CD4-positive, alpha-beta memory T cell (primary cell): ENCODE data around the gene POLA2. TPM values are rescaled to one million over a fixed set of nuclear protein-coding genes. Genes with fewer than 3 reads are reported as not detected.
A peak's percentile ranks its signal among the peaks of the same experiment; 100 is the strongest.

Experiments
- CTCF ChIA-PET: fragments of 350-600 bp; sonication (Branson Sonifier 250); formaldehyde crosslinking; loops from one replicate; lab custom pipeline; 2021; ENCODE audit warnings: inconsistent platforms; ENCODE audit not compliant: partially characterized antibody; lab: Charles Lee
- POLR2A ChIA-PET: fragments of 350-600 bp; sonication (Branson Sonifier 250); formaldehyde crosslinking; loops from one replicate; lab custom pipeline; 2021; ENCODE audit not compliant: partially characterized antibody; lab: Charles Lee
- DNase-seq, 5 donors: peaks; one replicate each; pipeline versions ENCODE4 v3.0.0 to v3.0.0-alpha.2; 2020 to 2022; ENCODE audit warnings: mixed read lengths in 1 of 5
- H3K27ac ChIP-seq: one replicate; pipeline ENCODE4 v1.7.0; 2013; ENCODE audit warnings: low read depth, low read length
- H3K27me3 ChIP-seq: 2 replicates; pipeline ENCODE4 v1.7.0; 2013; ENCODE audit warnings: mild to moderate bottlenecking, low read length, moderate library complexity; ENCODE audit not compliant: insufficient read depth
- H3K36me3 ChIP-seq: 2 replicates; pipeline ENCODE4 v1.7.0; 2013; ENCODE audit warnings: mild to moderate bottlenecking, low read length, moderate library complexity; ENCODE audit not compliant: insufficient read depth
- H3K4me1 ChIP-seq: 2 replicates; pipeline ENCODE4 v1.7.0; 2013; ENCODE audit warnings: mild to moderate bottlenecking, low read length, moderate library complexity; ENCODE audit not compliant: insufficient read depth
- H3K4me3 ChIP-seq, 2 donors: one replicate each; pipeline ENCODE4 v1.7.0; 2013; ENCODE audit warnings: low read length in 2 of 2, mild to moderate bottlenecking in 1 of 2
- H3K9me3 ChIP-seq, 2 donors: one replicate each; pipeline ENCODE4 v1.7.0; 2013; ENCODE audit warnings: low read length in 2 of 2, control low read depth in 1 of 2; ENCODE audit not compliant: control insufficient read depth in 1 of 2
- H3K27ac Mint-ChIP-seq, 7 donors: one replicate each; pipeline ENCODE4 v1.8.0; 2020 to 2021; ENCODE audit warnings: mixed read lengths in 7 of 7, mild to moderate bottlenecking in 6 of 7, inconsistent platforms in 3 of 7, moderate library complexity in 3 of 7
- H3K27me3 Mint-ChIP-seq, 2 donors: one replicate each; pipeline ENCODE4 v1.8.0; 2020 to 2021; ENCODE audit warnings: mixed read lengths in 2 of 2
- H3K36me3 Mint-ChIP-seq, 2 donors: one replicate each; pipeline ENCODE4 v1.8.0; 2020 to 2021; ENCODE audit warnings: mixed read lengths in 2 of 2, inconsistent platforms in 1 of 2, mild to moderate bottlenecking in 1 of 2
- H3K4me1 Mint-ChIP-seq, 4 donors: one replicate each; pipeline ENCODE4 v1.8.0; 2020 to 2021; ENCODE audit warnings: mixed read lengths in 4 of 4, mild to moderate bottlenecking in 1 of 4
- H3K4me3 Mint-ChIP-seq, 8 donors: one replicate each; pipeline ENCODE4 v1.8.0; 2020 to 2021; ENCODE audit warnings: mixed read lengths in 8 of 8, mild to moderate bottlenecking in 7 of 8, moderate library complexity in 6 of 8, inconsistent platforms in 3 of 8
- H3K9me3 Mint-ChIP-seq, 8 donors: one replicate each; pipeline ENCODE4 v1.8.0; 2020 to 2021; ENCODE audit warnings: mixed read lengths in 8 of 8, mild to moderate bottlenecking in 5 of 8, inconsistent platforms in 3 of 8, moderate library complexity in 1 of 8
- intact Hi-C: fragments of 100-400 bp; cut with micrococcal nuclease; formaldehyde crosslinking; loops from one replicate; pipeline ENCODE4 v1.15.1; 2023
- polyA plus RNA-seq, 2 donors: library from polyadenylated mRNA; unstranded; fragments of 300-500 nt; fragmentation: Illumina TruSeq; gene quantifications; one replicate each; pipeline ENCODE4 v1.2.3, GENCODE V29; 2021
- total RNA-seq, 2 experiments: library from RNA; stranded (reverse); gene quantifications; one replicate each; pipeline ENCODE4 v1.2.3, GENCODE V29; 2021

POLA2 gene
- total and polyA plus RNA-seq, 4 experiments from 2014 or later = 7.8 to 27.3 (median 20.1) TPM

- peaks cover 46 to 79% of the 10 kb centered on the region in 2 donors for H3K36me3 Mint-ChIP-seq
- Histone ChIP-seq H3K4me3 (no peak overlapping the region), H3K27me3 (no peaks in the 10 kb centered on the region), H3K27ac (no peak overlapping the region), H3K36me3 (peaks cover 41% of the 10 kb centered on the region), H3K9me3 (no peaks in the 10 kb centered on the region), H3K4me1 (no peaks in the 10 kb centered on the region)
- H3K9me3 Mint-ChIP-seq = no peaks in the 10 kb centered on the region
- peaks cover 0 to 5% (median 1%) of the 10 kb centered on the region in 4 donors for H3K4me1 Mint-ChIP-seq
- ChIA-PET CTCF (interaction anchor here (0.5 kb wide), 1 partner anchor 931 kb away, joined by 3 read pairs; no protein-coding TSS in a partner anchor), POLR2A (no interaction called here)
- DNase-seq = no peak
- peak overlapping the region in 1 of 8 donors; percentile 41 for H3K4me3 Mint-ChIP-seq
- peak overlapping the region in 3 of 7 donors; percentile 22 to 62 (median 48) for H3K27ac Mint-ChIP-seq
- no peaks in the 10 kb centered on the region for H3K27me3 Mint-ChIP-seq
- intact Hi-C loops = no loop called here
Observed at GRCh38 chr11:65290448-65291165, 28.8 kb downstream of the POLA2 start.

GRCh38 chr11:65291613-65292012, 29.9 kb downstream of the POLA2 start:
- Mint-ChIP-seq H3K36me3 (peaks cover 50 to 82% of the 10 kb centered on the region in 2 donors), H3K4me1 (peaks cover 0 to 5% (median 1%) of the 10 kb centered on the region in 4 donors), H3K4me3 (no peak overlapping the region), H3K9me3 (no peaks in the 10 kb centered on the region), H3K27ac (peak overlapping the region in 5 of 7 donors; percentile 29 to 68 (median 31)), H3K27me3 (no peaks in the 10 kb centered on the region)
- no peak for DNase-seq
- Histone ChIP-seq H3K36me3 (peaks cover 45% of the 10 kb centered on the region), H3K4me1 (no peaks in the 10 kb centered on the region), H3K27ac (no peak overlapping the region), H3K27me3 (no peaks in the 10 kb centered on the region), H3K4me3 (no peak overlapping the region), H3K9me3 (no peaks in the 10 kb centered on the region)
- intact Hi-C loops = no loop called here
- ChIA-PET POLR2A (interaction anchor here (1.4 kb wide), 1 partner anchor 14 kb away, joined by 3 read pairs; no protein-coding TSS in a partner anchor), CTCF (no interaction called here)

DNA sequence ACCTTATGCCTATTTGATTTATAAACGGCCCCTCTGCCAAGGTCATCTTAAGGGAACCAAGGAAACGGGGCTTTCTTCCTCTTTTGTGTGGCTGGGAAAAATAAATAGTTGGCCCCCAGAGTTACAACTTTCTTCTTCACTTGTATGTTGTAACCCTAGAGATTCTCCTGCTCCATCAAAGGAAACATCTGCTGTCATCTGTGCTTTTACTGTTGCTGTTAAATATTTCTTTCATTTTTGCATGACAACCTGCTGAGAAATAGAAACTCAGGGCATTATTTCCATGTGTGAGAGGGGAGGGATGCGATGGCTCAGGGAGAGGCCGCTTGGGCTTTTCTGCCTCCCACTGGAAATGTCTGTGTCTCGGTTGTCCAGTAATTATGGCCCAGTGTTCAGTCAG, 31.1 kb downstream of the POLA2 start:
- ChIA-PET POLR2A (interaction anchor here (1.1 to 1.4 kb wide), 2 partner anchors 12 to 16 kb away, joined by 3 read pairs; no protein-coding TSS in a partner anchor), CTCF (interaction anchor here (0.7 to 1.1 kb wide), 3 partner anchors 22 to 312 kb away, joined by 3 to 4 read pairs (median 3); no protein-coding TSS in a partner anchor)
- Mint-ChIP-seq H3K4me1 (peaks cover 0 to 5% (median 1%) of the 10 kb centered on the region in 4 donors), H3K27me3 (no peaks in the 10 kb centered on the region), H3K4me3 (no peak overlapping the region), H3K36me3 (peaks cover 42 to 76% of the 10 kb centered on the region in 2 donors), H3K27ac (peak overlapping the region in 2 of 7 donors; percentile 29 to 31), H3K9me3 (no peaks in the 10 kb centered on the region)
- peaks cover 45% of the 10 kb centered on the region for H3K36me3 ChIP-seq
- H3K27ac ChIP-seq = no peak overlapping the region
- no peak for DNase-seq
- intact Hi-C loops = no loop called here
- H3K9me3 ChIP-seq = no peaks in the 10 kb centered on the region
- no peaks in the 10 kb centered on the region for H3K27me3 ChIP-seq
- H3K4me3 ChIP-seq = no peak overlapping the region
- no peaks in the 10 kb centered on the region for H3K4me1 ChIP-seq

DNA sequence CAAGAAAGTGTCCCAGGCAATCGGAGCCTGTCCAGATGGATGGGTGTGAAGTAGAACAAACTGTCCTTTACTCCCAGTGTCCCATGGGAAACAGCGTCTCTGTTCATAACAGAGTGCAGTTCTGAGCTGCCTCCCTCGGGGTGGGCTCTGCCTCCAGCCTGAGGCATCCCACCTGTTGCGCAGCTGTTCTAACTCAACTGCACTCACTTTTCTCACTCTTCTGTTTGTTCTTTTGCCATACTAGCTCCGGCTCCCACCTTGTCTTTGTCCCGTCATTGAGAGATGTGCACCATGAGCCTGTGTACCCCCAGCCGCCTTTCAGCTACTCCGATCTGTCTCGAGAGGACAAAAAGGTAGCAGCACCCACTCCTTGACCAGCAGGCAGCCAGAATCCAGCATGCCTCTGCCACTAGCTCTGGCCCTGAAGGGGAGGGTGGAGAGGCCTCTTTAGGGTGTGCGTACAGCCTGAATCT, 32.2 kb downstream of the POLA2 start:
- Mint-ChIP-seq H3K9me3 (no peaks in the 10 kb centered on the region), H3K27me3 (no peaks in the 10 kb centered on the region), H3K27ac (peak overlapping the region in 3 of 7 donors; percentile 13 to 70 (median 51)), H3K4me3 (no peak overlapping the region), H3K36me3 (peaks cover 42 to 70% of the 10 kb centered on the region in 2 donors), H3K4me1 (peaks cover 0 to 5% (median 1%) of the 10 kb centered on the region in 4 donors)
- H3K36me3 ChIP-seq = peaks cover 44% of the 10 kb centered on the region
- intact Hi-C loops = no loop called here
- ChIA-PET CTCF (interaction anchor here (1.1 kb wide), 1 partner anchor 21 kb away, joined by 3 read pairs; no protein-coding TSS in a partner anchor), POLR2A (interaction anchor here (1.1 kb wide), 1 partner anchor 11 kb away, joined by 3 read pairs; no protein-coding TSS in a partner anchor)
- no peak overlapping the region for H3K4me3 ChIP-seq
- H3K27me3 ChIP-seq = no peaks in the 10 kb centered on the region
- no peaks in the 10 kb centered on the region for H3K9me3 ChIP-seq
- no peaks in the 10 kb centered on the region for H3K4me1 ChIP-seq
- DNase-seq = no peak
- no peak overlapping the region for H3K27ac ChIP-seq

- CTCF ChIA-PET = interaction anchor here (1.5 to 1.7 kb wide), 2 partner anchors 22 to 35 kb away, joined by 3 to 4 read pairs; no protein-coding TSS in a partner anchor
- Mint-ChIP-seq H3K27ac (peak overlapping the region in 1 of 7 donors; percentile 27), H3K4me1 (peaks cover 0 to 5% (median 1%) of the 10 kb centered on the region in 4 donors), H3K9me3 (no peaks in the 10 kb centered on the region), H3K4me3 (no peak overlapping the region), H3K27me3 (no peaks in the 10 kb centered on the region), H3K36me3 (peaks cover 35 to 64% of the 10 kb centered on the region in 2 donors)
- Histone ChIP-seq H3K4me1 (no peaks in the 10 kb centered on the region), H3K27me3 (no peaks in the 10 kb centered on the region), H3K4me3 (no peak overlapping the region), H3K36me3 (peaks cover 35% of the 10 kb centered on the region), H3K27ac (no peak overlapping the region), H3K9me3 (no peaks in the 10 kb centered on the region)
- POLR2A ChIA-PET = no interaction called here
- DNase-seq = no peak
- intact Hi-C loops = no loop called here
Observed at GRCh38 chr11:65295001-65295400, 33.2 kb downstream of the POLA2 start.

- no peaks in the 10 kb centered on the region for H3K9me3 Mint-ChIP-seq
- ChIA-PET CTCF (interaction anchor here (0.6 to 1.7 kb wide), 3 partner anchors 10 to 34 kb away, joined by 3 to 4 read pairs (median 3); no protein-coding TSS in a partner anchor), POLR2A (interaction anchor here (0.6 kb wide), 1 partner anchor 110 kb away, joined by 3 read pairs; no protein-coding TSS in a partner anchor)
- no peak for DNase-seq
- H3K27ac Mint-ChIP-seq = peak overlapping the region in 2 of 7 donors; percentile 6 to 29
- intact Hi-C loops = no loop called here
- no peaks in the 10 kb centered on the region for H3K27me3 Mint-ChIP-seq
- no peak overlapping the region for H3K4me3 Mint-ChIP-seq
- no peak overlapping the region for H3K27ac ChIP-seq
- H3K9me3 ChIP-seq = no peaks in the 10 kb centered on the region
- peaks cover 0 to 2% (median under 1%) of the 10 kb centered on the region in 4 donors for H3K4me1 Mint-ChIP-seq
- peaks cover 31% of the 10 kb centered on the region for H3K36me3 ChIP-seq
- no peak overlapping the region for H3K4me3 ChIP-seq
- H3K36me3 Mint-ChIP-seq = peaks cover 30 to 61% of the 10 kb centered on the region in 2 donors
- H3K4me1 ChIP-seq = no peaks in the 10 kb centered on the region
- H3K27me3 ChIP-seq = no peaks in the 10 kb centered on the region
Observed at GRCh38 chr11:65295571-65296341, 34.0 kb downstream of the POLA2 start.
